Gastrocnemius medialis (tissue), 4 donors: ENCODE results near the gene PSMB2.

ENCODE experiments used
- CTCF ChIP-seq, 5 experiments: fragments of 450-650 bp in 3 of 5; fragments of 200-600 bp in 2 of 5; sonication (generic) in 2 of 5; IDR thresholded peaks in 4 of 5; conservative IDR thresholded peaks in 1 of 5; 1 replicate in 4 of 5; 2 replicates in 1 of 5; pipeline ENCODE4 v1.5.1; 2016 to 2019; ENCODE audit warnings: antibody characterized with exemption in 5 of 5, mild to moderate bottlenecking in 3 of 5, moderate library complexity in 3 of 5
- POLR2A ChIP-seq, 2 donors: fragments of 450-650 bp; IDR thresholded peaks; one replicate each; pipeline ENCODE4 v1.6.1; 2017; ENCODE audit warnings: antibody characterized with exemption in 2 of 2, mild to moderate bottlenecking in 2 of 2, moderate library complexity in 2 of 2

GRCh38 chr1:35586808-35587207 lies 54.5 kb downstream of the PSMB2 start:
- TF ChIP-seq CTCF (IDR thresholded peaks at IDR 0.05 in 4 of 5, conservative IDR thresholded peaks at IDR 0.05 in 1 of 5) = no peak
- no peak for TF ChIP-seq POLR2A (IDR thresholded peaks at IDR 0.05)
